EH (cell line): ENCODE data around the gene HDAC4.
A peak's percentile ranks its signal among the peaks of the same experiment; 100 is the strongest.

Source experiments
- DNase-seq: peaks from one replicate; pipeline ENCODE4 v3.0.0-alpha.2; 2015; ENCODE audit warnings: low read depth

HDAC4 gene

GRCh38 chr2:239397931-239398471, 2.8 kb downstream of the HDAC4 start:
- DNase-seq: no peak

GRCh38 chr2:239396881-239397681, 3.7 kb downstream of the HDAC4 start:
- DNase-seq: no peak

GRCh38 chr2:239395524-239395923, 5.3 kb downstream of the HDAC4 start:
- no peak for DNase-seq

GRCh38 chr2:239394978-239395377, 5.8 kb downstream of the HDAC4 start:
- DNase-seq: no peak

GRCh38 chr2:239394346-239394945, 6.4 kb downstream of the HDAC4 start:
- no peak for DNase-seq

GRCh38 chr2:239393941-239394340, 6.9 kb downstream of the HDAC4 start:
- DNase-seq: no peak

GRCh38 chr2:239393388-239393940, 7.4 kb downstream of the HDAC4 start:
- DNase-seq: peak; percentile 12

- DNase-seq: no peak
Measured at GRCh38 chr2:239392688-239393387, 8.0 kb downstream of the HDAC4 start.

- DNase-seq: no peak
Measured at GRCh38 chr2:239392072-239392357, 8.8 kb downstream of the HDAC4 start.

- DNase-seq: no peak
Measured at GRCh38 chr2:239391286-239392071, 9.3 kb downstream of the HDAC4 start.

- no peak for DNase-seq
Measured at GRCh38 chr2:239390546-239391285, 10.1 kb downstream of the HDAC4 start.

- no peak for DNase-seq
Measured at GRCh38 chr2:239389414-239390329, 11.1 kb downstream of the HDAC4 start.

- DNase-seq: no peak
Measured at GRCh38 chr2:239388236-239389151, 12.3 kb downstream of the HDAC4 start.

GRCh38 chr2:239387811-239388210, 13.0 kb downstream of the HDAC4 start:
- no peak for DNase-seq

- no peak for DNase-seq
Measured at GRCh38 chr2:239386872-239387445, 13.9 kb downstream of the HDAC4 start.

- DNase-seq: no peak
Measured at GRCh38 chr2:239386001-239386670, 14.7 kb downstream of the HDAC4 start.

GRCh38 chr2:239385096-239386000, 15.5 kb downstream of the HDAC4 start:
- DNase-seq: no peak
